Fibroblast of mammary gland (primary cell): ENCODE measurements around the gene METTL15.
"Not testable (repeated sequence)": the region's sequence is repeated elsewhere in the genome, so short reads cannot be mapped to it uniquely, and the experiment has no call there.

Source experiments
- DNase-seq: peaks from one replicate; pipeline ENCODE4 v3.0.0-alpha.2; 2010; ENCODE audit warnings: low read depth
- H3K4me3 ChIP-seq: 2 replicates; pipeline ENCODE4 v1.5.1; 2011; ENCODE audit warnings: low read depth, mild to moderate bottlenecking, low read length, moderate library complexity; ENCODE audit not compliant: control insufficient read depth
- CTCF ChIP-seq: conservative IDR thresholded peaks from 2 replicates; pipeline ENCODE4 v1.5.1; 2011; ENCODE audit warnings: low read depth, low read length, inconsistent platforms; ENCODE audit not compliant: control insufficient read depth, insufficient read depth

Gene METTL15

GRCh38 chr11:28268925-28269324 is 160.7 kb downstream of the METTL15 start:
- DNase-seq: no peak
- TF ChIP-seq CTCF: no peak
- no peak overlapping the region for H3K4me3 ChIP-seq

GRCh38 chr11:28269586-28269985 is 161.4 kb downstream of the METTL15 start:
- no peak overlapping the region for H3K4me3 ChIP-seq
- no peak for TF ChIP-seq CTCF

GRCh38 chr11:28272247-28272646 is 164.1 kb downstream of the METTL15 start:
- not testable (repeated sequence) for DNase-seq

More at GRCh38 chr11:28269586-28269985, 161.4 kb downstream of the METTL15 start:
- DNase-seq: no peak

GRCh38 chr11:28274216-28274615 is 166.0 kb downstream of the METTL15 start:
- no peak for DNase-seq
- H3K4me3 ChIP-seq: no peak overlapping the region
- TF ChIP-seq CTCF: no peak

More at GRCh38 chr11:28272247-28272646, 164.1 kb downstream of the METTL15 start:
- not testable (repeated sequence) for H3K4me3 ChIP-seq

GRCh38 chr11:28284196-28284595 is 176.0 kb downstream of the METTL15 start:
- no peak for DNase-seq
- TF ChIP-seq CTCF: no peak
- no peak overlapping the region for H3K4me3 ChIP-seq

- DNase-seq: no peak
- TF ChIP-seq CTCF: no peak
- no peak overlapping the region for H3K4me3 ChIP-seq
Observed at GRCh38 chr11:28289444-28289843, 181.3 kb downstream of the METTL15 start.

GRCh38 chr11:28290995-28291394 is 182.8 kb downstream of the METTL15 start:
- not testable (repeated sequence) for H3K4me3 ChIP-seq, DNase-seq

GRCh38 chr11:28296426-28296825 is 188.2 kb downstream of the METTL15 start:
- no peak for TF ChIP-seq CTCF
- no peak overlapping the region for H3K4me3 ChIP-seq
- no peak for DNase-seq
